Hypothalamus (tissue), 51 donors: ENCODE results near the gene PLEK.
"Not testable (repeated sequence)": the region's sequence is repeated elsewhere in the genome, so short reads cannot be mapped to it uniquely, and the experiment has no call there.

ENCODE experiments used
- DNase-seq, 51 donors: peaks; one replicate each; lab custom pipeline; 2025; lab: John Stamatoyannopoulos, UW

The PLEK gene

DNA sequence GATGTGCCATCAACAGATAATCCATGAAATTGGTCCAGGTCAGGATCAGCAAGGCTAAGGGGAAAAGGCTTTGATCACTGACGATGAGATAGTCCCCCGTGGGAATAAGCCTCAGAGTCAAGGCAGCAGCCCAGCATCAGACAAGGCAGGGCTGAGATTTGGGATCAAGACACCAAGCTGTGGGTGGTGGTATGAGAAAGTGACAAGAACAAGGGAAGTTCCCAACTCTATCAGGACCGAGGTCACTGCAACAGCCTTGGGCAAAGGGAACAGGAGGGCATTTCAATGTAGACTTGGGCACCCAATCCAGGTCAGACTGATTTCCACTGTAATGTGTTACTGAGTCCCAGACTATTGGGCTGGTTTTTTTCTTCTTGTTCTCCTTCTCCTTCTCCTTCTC lies 18.7 kb downstream of the PLEK start:
- DNase-seq = no peak

- DNase-seq = no peak
Observed at GRCh38 chr2:68384485-68385107, 19.5 kb downstream of the PLEK start.

DNA sequence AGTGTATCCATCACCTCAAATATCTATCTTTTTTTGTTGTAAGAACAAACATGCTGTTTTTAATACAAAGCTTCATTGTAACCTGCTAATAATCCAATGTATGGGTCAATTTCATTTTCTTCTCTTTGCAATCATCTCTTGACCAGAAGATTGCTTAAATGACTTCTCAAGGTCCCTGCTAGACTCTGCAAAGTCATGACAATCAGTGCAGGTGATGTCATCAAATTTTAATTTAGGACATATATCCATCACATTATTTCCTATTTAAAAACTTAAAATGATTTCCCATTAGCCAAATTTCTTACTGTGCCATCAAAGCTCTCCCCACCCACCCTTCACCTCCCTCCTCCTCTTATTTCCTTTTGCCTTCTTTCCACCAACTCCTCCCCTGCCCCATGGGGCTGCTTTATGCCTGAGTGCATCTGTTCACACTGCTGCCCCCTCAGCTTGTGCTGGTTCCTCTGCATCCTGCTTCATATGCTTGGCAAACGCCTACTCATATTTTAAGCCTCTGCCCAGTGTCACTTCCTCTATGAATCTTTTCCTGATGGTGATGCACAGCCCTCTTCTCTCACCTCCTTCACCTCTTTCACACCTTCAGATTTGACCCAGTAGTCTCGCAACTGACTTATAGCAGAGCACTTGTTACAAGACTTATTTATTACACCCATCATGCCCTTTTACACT lies 20.3 kb downstream of the PLEK start:
- DNase-seq = peak in 1 of 51 donors; percentile 27

- no peak for DNase-seq
Observed at GRCh38 chr2:68385907-68386287, 20.8 kb downstream of the PLEK start.

DNA sequence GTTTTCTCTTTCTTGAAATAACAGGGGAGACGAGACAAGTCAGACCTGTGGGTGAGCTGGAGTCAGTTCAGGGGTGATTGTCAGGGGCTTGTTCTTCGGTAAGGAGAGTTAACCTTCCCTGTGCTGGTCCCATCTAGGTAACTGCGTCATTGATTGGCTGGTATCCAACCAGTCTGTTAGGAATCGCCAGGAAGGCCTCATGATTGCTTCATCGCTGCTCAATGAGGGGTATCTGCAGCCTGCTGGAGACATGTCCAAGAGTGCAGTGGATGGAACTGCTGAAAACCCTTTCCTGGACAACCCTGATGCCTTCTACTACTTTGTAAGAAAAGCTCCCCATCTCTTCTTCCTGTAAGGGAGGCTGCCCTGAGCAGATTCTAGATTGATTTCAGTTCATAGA lies 21.3 kb downstream of the PLEK start:
- no peak for DNase-seq

- no peak for DNase-seq
Observed at GRCh38 chr2:68387408-68388350, 22.6 kb downstream of the PLEK start.

GRCh38 chr2:68388358-68388757 lies 23.3 kb downstream of the PLEK start:
- no peak for DNase-seq

- no peak for DNase-seq
Observed at GRCh38 chr2:68388772-68389171, 23.7 kb downstream of the PLEK start.

- peak in 3 of 51 donors; percentile 12 to 35 (median 27) for DNase-seq
Observed at GRCh38 chr2:68390114-68390513, 25.0 kb downstream of the PLEK start.

- no peak for DNase-seq
Observed at GRCh38 chr2:68390586-68390985, 25.5 kb downstream of the PLEK start.

DNA sequence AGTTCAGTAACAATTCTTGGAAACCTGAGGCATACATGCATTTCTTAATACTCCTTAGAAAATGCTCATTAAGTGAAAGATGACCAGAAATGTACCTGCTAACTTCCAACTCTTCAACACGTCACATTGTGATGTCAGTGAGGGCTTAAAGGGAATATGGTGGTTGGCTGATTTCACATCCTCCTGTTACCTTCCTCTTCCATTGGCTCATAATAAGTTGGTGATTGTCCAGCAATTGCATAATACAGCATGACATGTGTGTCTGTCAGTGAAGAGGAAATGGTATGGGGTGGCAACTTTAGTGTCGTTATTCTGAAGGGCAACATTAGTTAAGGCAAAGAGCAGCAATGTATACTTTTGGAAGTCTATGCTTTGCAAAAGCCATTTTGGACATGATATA lies 26.0 kb downstream of the PLEK start:
- DNase-seq = no peak

DNA sequence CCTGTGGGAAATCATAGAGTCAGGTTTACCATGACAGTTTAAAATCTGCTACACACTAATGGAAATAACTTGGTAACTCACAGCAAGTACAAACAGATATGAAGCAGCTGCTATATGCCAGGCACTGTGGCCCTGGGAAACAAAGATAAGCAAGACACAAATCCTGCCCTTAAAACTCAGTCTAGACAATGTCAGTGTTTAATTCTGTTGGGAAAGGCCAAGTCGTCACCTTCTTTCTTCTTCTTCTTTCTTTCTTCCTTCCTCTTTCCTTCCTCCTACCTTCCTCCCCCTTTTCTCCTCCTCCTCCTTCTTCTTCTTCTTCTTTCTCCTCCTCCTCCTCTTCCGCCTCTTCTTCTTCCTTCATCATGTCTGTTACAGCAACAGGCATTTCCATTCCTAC lies 26.8 kb downstream of the PLEK start:
- DNase-seq = no peak

- DNase-seq = no peak
Observed at GRCh38 chr2:68396093-68396492, 31.0 kb downstream of the PLEK start.

GRCh38 chr2:68397704-68398263 lies 32.7 kb downstream of the PLEK start:
- DNase-seq = not testable (repeated sequence)

- DNase-seq = no peak
Observed at GRCh38 chr2:68403199-68403644, 38.1 kb downstream of the PLEK start.

DNA sequence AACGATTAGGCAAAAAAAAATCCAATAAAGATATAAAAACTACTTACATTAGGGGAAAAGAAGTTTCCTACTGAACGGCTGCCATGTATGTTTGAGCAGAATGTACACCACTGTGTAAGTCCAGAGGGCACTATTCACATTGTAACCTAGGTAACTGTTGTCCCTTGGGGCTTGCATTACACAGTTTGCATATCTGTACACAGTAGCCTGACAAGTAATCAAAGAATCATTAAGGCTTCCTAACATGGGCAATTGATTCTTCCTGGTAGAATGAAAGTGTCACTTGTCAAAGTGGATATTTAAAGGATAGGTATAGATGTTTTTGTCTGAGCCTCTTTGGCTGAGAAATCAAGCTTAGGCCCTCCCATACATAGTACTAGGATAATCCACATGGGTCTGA lies 39.1 kb downstream of the PLEK start:
- DNase-seq = no peak

DNA sequence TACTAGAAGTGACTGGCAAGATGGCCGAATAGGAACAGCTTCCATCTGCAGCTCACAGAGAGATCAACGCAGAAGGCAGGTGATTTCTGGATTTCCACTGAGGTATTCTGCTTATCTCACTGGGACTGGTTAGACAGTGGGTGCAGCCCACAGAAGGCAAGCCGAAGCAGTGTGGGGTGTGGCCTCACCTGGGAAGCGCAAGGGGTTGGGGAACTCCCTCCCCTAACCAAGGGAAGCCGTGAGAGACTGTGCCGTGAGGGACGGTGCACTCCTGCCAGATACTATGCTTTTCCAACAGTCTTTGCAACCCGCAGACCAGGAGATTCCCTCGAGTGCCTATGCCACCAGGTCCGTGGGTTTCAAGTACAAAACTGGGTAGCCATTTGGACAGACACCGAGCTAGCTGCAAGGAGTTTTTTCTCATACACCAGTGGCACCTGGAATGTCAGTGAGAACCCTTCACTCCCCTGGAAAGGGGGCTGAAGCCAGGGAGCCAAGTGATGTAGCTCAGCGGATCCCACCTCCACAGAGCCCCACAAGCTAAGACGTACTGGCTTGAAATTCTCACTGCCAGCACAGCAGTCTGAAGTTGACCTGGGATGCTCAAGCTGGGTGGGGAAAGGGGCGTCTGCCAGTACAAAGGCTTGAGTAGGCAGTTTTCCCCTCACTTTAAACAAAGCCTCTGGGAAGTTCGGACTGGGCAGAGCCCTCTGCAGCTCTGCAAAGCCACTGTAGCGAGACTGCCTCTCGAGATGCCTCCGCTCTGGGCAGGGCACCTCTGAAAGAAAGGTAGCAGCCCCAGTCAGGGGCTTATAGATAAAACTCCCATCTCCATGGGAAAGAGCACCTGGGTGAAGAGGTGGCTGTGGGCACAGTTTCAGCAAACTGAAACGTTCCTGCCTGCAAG lies 40.1 kb downstream of the PLEK start:
- no peak for DNase-seq

- DNase-seq = no peak
Observed at GRCh38 chr2:68411397-68412126, 46.5 kb downstream of the PLEK start.

GRCh38 chr2:68412127-68412819 lies 47.2 kb downstream of the PLEK start:
- no peak for DNase-seq
